C4-2B (cell line): ENCODE data around the gene COX11.

Source experiments
- H3K27ac ChIP-seq: fragments of 450-650 bp; 2 replicates; pipeline ENCODE4 v1.5.1; 2017
- ZFX ChIP-seq: fragments of 450-650 bp; IDR thresholded peaks from 2 replicates; pipeline ENCODE4 v1.6.1; 2017
- TF ChIP-seq, protein P1 (sequence below): fragments of 450-650 bp; conservative IDR thresholded peaks from 2 replicates; pipeline ENCODE4 v1.5.1; 2017; ENCODE audit warnings: mild to moderate bottlenecking

Gene COX11

DNA sequence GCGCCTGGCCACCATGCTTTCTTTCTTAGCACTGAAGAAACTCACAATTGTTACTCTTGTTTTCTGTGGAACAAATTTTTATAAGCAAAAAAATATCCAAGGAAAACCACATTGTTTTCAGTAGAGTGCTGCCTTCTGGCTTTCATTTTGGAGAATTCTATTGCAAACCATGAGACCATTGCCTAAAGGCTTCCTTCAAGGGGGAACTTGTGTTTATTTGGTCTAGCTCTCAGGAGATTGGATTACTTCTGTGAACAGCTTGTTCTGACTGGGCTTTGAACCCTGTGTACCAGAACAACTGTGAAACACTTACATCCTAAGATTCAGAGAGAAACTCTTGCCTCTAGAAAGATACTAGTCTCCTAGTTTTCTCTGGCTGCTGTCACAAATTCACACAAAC is 35.7 kb downstream of the COX11 start:
- no peak overlapping the region for H3K27ac ChIP-seq
- TF ChIP-seq, protein P1, sequence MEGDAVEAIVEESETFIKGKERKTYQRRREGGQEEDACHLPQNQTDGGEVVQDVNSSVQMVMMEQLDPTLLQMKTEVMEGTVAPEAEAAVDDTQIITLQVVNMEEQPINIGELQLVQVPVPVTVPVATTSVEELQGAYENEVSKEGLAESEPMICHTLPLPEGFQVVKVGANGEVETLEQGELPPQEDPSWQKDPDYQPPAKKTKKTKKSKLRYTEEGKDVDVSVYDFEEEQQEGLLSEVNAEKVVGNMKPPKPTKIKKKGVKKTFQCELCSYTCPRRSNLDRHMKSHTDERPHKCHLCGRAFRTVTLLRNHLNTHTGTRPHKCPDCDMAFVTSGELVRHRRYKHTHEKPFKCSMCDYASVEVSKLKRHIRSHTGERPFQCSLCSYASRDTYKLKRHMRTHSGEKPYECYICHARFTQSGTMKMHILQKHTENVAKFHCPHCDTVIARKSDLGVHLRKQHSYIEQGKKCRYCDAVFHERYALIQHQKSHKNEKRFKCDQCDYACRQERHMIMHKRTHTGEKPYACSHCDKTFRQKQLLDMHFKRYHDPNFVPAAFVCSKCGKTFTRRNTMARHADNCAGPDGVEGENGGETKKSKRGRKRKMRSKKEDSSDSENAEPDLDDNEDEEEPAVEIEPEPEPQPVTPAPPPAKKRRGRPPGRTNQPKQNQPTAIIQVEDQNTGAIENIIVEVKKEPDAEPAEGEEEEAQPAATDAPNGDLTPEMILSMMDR, result no peak
- TF ChIP-seq ZFX, result no peak

DNA sequence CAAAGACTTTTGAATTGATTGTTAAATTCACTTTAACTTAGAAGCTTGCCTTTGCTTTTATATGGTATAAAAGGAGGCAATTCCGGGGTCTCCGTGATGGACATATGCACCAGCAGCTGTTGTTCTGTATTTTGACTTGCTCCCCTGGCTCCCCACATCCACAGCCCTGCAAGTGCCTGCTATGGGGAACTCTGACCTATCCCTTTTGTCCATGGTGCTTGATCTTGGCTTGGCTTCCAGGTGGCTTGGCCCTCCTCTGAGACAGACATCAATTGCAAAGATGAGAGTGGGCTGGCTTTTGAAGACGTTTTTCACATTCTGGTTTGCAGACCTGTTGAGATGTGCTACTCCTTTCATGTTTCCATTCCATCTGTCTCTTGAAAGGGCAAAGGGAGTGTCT is 40.9 kb downstream of the COX11 start:
- H3K27ac ChIP-seq, result no peak overlapping the region
- TF ChIP-seq ZFX, result no peak
- TF ChIP-seq, protein P1, result no peak

DNA sequence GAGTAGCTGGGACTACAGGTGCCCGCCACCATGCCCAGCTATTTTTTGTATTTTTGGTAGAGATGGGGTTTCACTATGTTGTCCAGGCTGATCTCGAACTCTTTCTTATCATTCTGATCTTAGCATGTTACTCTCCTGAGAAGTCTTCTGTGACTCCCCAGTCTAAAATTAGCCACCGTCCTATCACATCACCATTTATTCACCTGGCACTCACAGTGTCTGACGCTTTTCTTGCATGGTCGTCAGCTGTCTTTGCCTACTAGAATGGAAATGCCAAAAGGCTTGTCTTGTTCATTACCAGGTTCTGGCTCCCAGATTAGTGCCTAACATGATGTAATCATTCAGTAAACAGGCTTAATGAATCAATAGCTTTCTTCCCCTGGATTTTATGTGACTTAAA is 44.0 kb downstream of the COX11 start:
- TF ChIP-seq, protein P1, result no peak
- TF ChIP-seq ZFX, result no peak
- H3K27ac ChIP-seq, result no peak overlapping the region

DNA sequence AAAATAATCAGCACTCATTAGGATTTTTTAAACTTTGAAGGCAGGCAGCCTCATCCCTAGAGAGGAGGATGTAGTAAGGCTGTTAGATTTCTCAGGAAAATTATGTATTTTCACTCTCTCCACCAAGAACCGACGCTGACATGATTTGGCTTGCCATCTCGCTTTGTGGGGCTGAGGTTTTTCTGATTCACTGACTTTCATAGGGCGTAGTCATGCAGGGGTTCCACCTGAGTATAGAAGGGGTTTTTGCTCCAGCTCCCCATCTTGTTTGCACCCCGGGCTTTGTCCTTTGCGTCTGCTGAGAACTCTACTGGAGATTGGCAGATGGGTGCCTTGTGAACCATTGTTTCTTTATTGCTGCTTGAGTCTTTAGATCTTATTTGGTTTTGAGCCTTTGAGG is 47.6 kb downstream of the COX11 start:
- TF ChIP-seq ZFX, result no peak
- TF ChIP-seq, protein P1, result no peak
- no peak overlapping the region for H3K27ac ChIP-seq

DNA sequence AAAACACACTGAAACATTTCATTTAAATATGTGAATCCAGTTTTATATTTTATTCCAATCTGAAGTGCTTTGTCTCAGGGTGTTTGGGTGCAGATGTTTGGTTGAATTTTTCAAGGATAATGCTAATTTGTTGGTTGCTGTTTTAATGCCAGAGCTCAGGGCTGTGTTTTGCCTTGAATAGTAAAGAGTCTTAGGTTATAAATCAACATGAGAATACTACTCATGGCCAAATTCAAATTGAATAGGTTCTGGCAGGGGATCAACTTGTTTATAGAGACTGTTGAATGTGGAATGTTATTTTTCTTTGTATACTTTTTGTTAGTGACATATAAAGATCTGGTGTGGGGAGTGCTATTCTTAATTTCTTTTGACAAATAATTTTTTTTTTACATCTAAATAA is 49.0 kb downstream of the COX11 start:
- TF ChIP-seq, protein P1, result no peak
- no peak for TF ChIP-seq ZFX
- no peak overlapping the region for H3K27ac ChIP-seq

DNA sequence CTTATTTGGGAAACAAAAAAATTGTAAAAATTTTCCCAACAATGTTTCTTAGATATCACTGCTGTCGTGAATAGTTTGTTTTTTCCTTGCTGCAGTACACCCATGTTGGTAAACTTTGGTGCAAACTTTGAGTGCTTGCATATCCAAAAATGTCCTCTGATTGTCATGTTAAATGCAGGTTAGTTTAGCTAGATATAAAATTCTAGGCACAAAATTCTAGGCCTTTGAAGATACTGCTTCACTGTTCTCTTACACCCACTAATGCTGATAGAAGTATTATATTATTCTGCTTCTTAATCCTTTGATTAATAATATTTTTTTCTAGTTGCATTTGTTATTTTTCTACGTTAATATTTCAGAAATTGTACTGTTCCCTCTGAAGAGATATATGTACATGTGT is 51.7 kb downstream of the COX11 start:
- H3K27ac ChIP-seq, result no peak overlapping the region
- TF ChIP-seq, protein P1, result no peak
- no peak for TF ChIP-seq ZFX
